ENCODE results near the gene LETM1. TPM values are rescaled to one million over a fixed set of nuclear protein-coding genes. Genes with fewer than 3 reads are reported as not detected.

LETM1 gene
- total and polyA plus RNA-seq, 2 donors (not counting 1 experiment from before 2014, with no cell fraction given): 15.8 to 70.4 TPM

DNA sequence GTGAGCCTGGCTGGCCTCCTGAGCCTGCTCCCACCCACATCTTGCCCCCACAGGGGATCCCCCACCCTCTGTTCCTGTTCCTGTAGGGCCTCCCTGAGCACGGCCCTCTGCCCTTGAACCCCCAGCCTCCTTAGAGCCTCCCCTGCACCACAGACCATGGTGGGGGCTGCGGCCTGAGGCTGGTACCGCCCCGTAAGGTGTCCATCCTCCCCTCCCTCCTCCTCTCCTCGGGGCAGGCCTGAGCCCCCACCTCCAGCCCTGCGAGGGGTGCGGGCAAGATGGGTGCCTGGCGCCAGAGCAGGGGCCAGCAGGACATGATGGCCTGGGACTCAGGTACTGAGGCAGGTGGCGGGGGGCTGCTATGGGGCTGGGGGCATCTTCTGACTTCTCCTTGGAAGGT is 91.3 kb downstream of the LETM1 start:
- H3K4me3 ChIP-seq (replicated peaks in 1 of 4; ENCODE audit: control extremely low read depth in 1 of 4, insufficient read depth in 1 of 4, low read depth in 3 of 4, low read length in 4 of 4): no peak overlapping the region
- no peak overlapping the region for H3K27ac ChIP-seq (ENCODE audit: insufficient read depth, low read length)
- H3K4me2 ChIP-seq (ENCODE audit: extremely low read depth, insufficient read depth, low read length): no peak overlapping the region
- TF ChIP-seq EZH2 (IDR thresholded peaks at IDR 0.05; ENCODE audit: low read length, missing control alignments) (no peak), CTCF (conservative IDR thresholded peaks at IDR 0.05 in 1 of 2, IDR thresholded peaks at IDR 0.05 in 1 of 2; ENCODE audit: low read depth in 1 of 2, low read length in 2 of 2) (no peak)
- no peaks in the 10 kb centered on the region for H3K4me1 ChIP-seq (ENCODE audit: control insufficient read depth, extremely low read depth, insufficient read depth, low read length)
- H3K36me3 ChIP-seq (ENCODE audit: control insufficient read depth, insufficient read depth, low read length): no peaks in the 10 kb centered on the region
- DNase-seq (ENCODE audit: low read depth in 2 of 2): no peak
- H3K9ac ChIP-seq (ENCODE audit: insufficient read depth, low read length): no peak overlapping the region
- H4K20me1 ChIP-seq (ENCODE audit: control insufficient read depth, extremely low read depth, insufficient read depth, low read length): no peaks in the 10 kb centered on the region
- no peak overlapping the region for H2AFZ ChIP-seq (ENCODE audit: low read length)
- no peaks in the 10 kb centered on the region for H3K79me2 ChIP-seq (ENCODE audit: control insufficient read depth, insufficient read depth, low read length)
- H3K9me3 ChIP-seq (ENCODE audit: control insufficient read depth, insufficient read depth, low read depth, low read length): no peaks in the 10 kb centered on the region
- no peaks in the 10 kb centered on the region for H3K27me3 ChIP-seq (ENCODE audit: control insufficient read depth, insufficient read depth, low read length)

- H3K79me2 ChIP-seq (ENCODE audit: control insufficient read depth, insufficient read depth, low read length): no peaks in the 10 kb centered on the region
- H3K9ac ChIP-seq (ENCODE audit: insufficient read depth, low read length): no peak overlapping the region
- no peak overlapping the region for H2AFZ ChIP-seq (ENCODE audit: low read length)
- no peaks in the 10 kb centered on the region for H3K27me3 ChIP-seq (ENCODE audit: control insufficient read depth, insufficient read depth, low read length)
- no peaks in the 10 kb centered on the region for H3K9me3 ChIP-seq (ENCODE audit: control insufficient read depth, insufficient read depth, low read depth, low read length)
- peak overlapping the region; percentile 23 for H3K4me2 ChIP-seq (ENCODE audit: extremely low read depth, insufficient read depth, low read length)
- TF ChIP-seq CTCF (conservative IDR thresholded peaks at IDR 0.05 in 1 of 2, IDR thresholded peaks at IDR 0.05 in 1 of 2; ENCODE audit: low read depth in 1 of 2, low read length in 2 of 2): peak in 1 of 2 donors; percentile 20
- no peak for TF ChIP-seq EZH2 (IDR thresholded peaks at IDR 0.05; ENCODE audit: low read length, missing control alignments)
- H3K4me1 ChIP-seq (ENCODE audit: control insufficient read depth, extremely low read depth, insufficient read depth, low read length): no peaks in the 10 kb centered on the region
- peak overlapping the region in 1 of 4 experiments; percentile 27 for H3K4me3 ChIP-seq (replicated peaks in 1 of 4; ENCODE audit: control extremely low read depth in 1 of 4, insufficient read depth in 1 of 4, low read depth in 3 of 4, low read length in 4 of 4)
- no peaks in the 10 kb centered on the region for H4K20me1 ChIP-seq (ENCODE audit: control insufficient read depth, extremely low read depth, insufficient read depth, low read length)
- DNase-seq (ENCODE audit: low read depth in 2 of 2): peak; percentile 42 to 51
- no peak overlapping the region for H3K27ac ChIP-seq (ENCODE audit: insufficient read depth, low read length)
- no peaks in the 10 kb centered on the region for H3K36me3 ChIP-seq (ENCODE audit: control insufficient read depth, insufficient read depth, low read length)
Observed at GRCh38 chr4:1763550-1764080, 92.3 kb downstream of the LETM1 start.

- Histone ChIP-seq H3K9me3 (ENCODE audit: control insufficient read depth, insufficient read depth, low read depth, low read length) (no peaks in the 10 kb centered on the region), H3K36me3 (ENCODE audit: control insufficient read depth, insufficient read depth, low read length) (no peaks in the 10 kb centered on the region), H3K27me3 (ENCODE audit: control insufficient read depth, insufficient read depth, low read length) (no peaks in the 10 kb centered on the region), H3K9ac (ENCODE audit: insufficient read depth, low read length) (no peak overlapping the region), H4K20me1 (ENCODE audit: control insufficient read depth, extremely low read depth, insufficient read depth, low read length) (no peaks in the 10 kb centered on the region), H3K4me1 (ENCODE audit: control insufficient read depth, extremely low read depth, insufficient read depth, low read length) (no peaks in the 10 kb centered on the region), H2AFZ (ENCODE audit: low read length) (no peak overlapping the region), H3K79me2 (ENCODE audit: control insufficient read depth, insufficient read depth, low read length) (no peaks in the 10 kb centered on the region), H3K4me3 (replicated peaks in 1 of 4; ENCODE audit: control extremely low read depth in 1 of 4, insufficient read depth in 1 of 4, low read depth in 3 of 4, low read length in 4 of 4) (no peak overlapping the region), H3K27ac (ENCODE audit: insufficient read depth, low read length) (no peak overlapping the region), H3K4me2 (ENCODE audit: extremely low read depth, insufficient read depth, low read length) (no peak overlapping the region)
- TF ChIP-seq CTCF (conservative IDR thresholded peaks at IDR 0.05 in 1 of 2, IDR thresholded peaks at IDR 0.05 in 1 of 2; ENCODE audit: low read depth in 1 of 2, low read length in 2 of 2) (no peak), EZH2 (IDR thresholded peaks at IDR 0.05; ENCODE audit: low read length, missing control alignments) (no peak)
- DNase-seq (ENCODE audit: low read depth in 2 of 2): no peak
Observed at GRCh38 chr4:1763070-1763549, 92.8 kb downstream of the LETM1 start.

Data from fibroblast of lung (primary cell).